Cerebellar nuclear complex (tissue), 1 donor: ENCODE measurements around the gene PVALB.

Experiments used
- DNase-seq, 2 experiments: peaks; one replicate each; lab custom pipeline; 2025; lab: John Stamatoyannopoulos, UW

Gene PVALB

DNA sequence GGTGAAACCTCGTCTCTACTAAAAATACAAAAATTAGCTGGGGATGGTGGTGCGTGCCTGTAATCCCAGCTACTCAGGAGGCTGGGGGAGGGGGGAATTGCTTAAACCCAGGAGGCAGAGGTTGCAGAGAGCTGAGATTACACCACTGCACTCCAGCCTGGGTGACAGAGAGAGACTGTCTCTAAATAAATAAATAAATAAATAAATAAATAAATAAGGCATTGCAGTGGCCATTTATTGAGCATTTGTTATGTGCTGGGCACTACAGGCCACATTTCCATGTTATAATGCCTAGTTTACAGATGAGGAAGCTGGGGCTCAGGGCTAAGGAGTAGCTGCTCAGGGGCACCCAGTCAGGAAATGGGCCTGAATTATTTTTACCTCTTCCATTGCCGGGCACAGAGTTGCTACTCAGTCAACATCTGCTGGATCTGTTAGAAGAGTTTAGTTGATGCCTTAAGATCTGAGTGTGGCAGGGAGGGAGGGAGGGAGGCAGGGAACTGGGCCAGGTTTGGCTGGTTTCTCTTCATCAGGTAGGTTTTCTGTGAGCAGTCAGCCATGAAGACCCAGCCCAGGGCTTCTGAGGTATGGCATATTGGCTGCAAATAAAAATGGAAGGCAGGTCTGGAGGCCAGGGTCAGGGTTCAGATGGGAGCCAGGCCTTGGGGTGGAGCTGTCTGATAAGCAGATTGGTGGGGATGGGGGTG lies 5.6 kb downstream of the PVALB start:
- no peak for DNase-seq

- DNase-seq, result no peak
Observed at GRCh38 chr22:36809351-36809750, 7.5 kb downstream of the PVALB start.

DNA sequence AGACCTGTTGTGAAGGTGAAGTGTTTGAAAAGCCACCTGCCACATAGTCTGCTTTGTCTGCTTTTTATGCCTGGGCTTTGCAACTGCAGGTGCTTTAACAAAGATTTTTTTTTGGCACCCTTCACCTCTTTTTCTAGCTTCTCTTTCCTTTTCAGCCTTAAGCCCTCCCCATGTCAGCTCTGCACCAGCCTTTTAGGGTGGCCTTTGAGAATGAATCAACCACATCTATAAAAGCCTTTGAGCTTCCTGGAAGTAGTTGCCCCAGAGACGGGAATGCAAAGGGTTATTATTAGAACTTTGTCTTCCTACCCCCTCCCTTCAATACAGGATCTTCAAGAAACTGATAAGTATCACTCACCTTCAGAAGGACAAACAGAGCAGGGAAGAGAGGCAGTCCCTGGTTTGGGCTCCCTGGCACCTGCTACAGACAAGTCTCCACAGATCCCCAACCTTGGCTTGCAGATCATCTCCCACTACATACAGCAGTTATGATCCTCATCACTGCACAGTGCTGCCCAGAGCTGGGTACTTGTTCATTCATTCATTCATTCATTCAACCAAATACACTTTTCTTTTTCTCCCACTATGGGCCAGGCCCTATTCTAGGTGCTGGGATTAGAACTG lies 8.0 kb downstream of the PVALB start:
- DNase-seq, result no peak

DNA sequence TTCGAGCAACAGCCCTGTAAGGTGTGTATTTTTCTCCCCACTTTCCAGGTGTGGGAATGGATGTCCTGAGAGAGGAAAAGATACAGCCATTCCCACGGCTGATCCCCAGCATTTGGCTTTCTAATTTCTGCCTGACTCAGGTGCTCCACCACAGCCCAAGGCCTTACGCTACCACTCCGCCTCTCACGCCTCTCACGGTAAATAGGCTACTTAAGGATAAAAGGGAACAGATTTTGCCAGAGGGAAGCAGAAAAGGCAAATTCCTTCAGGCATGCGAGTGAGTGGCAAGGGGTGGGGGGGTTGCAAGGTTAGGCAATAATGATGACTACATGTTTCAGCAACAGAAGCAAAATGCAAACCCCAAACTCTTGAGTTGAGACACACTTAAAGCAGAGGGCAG lies 9.2 kb downstream of the PVALB start:
- DNase-seq, result no peak

DNA sequence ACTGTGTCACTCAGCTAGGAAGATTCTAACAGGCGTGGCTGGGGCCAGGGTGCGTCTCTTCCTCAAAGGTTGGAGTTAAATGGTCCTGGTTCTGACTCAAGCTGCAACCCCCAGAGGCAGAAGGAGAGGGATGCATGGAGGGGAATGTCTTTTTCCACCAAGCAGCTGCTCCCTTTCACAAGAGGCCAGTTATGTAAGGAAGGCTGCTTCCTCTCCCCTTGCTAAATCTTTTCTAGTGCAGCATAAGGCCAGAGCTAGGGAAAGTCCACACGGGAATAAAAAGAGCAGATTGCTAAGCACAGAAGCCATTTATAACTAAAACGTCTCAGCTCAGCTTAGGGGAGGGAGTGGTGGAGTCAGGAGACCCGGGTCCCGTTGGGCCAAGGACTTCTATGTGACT lies 10.0 kb downstream of the PVALB start:
- no peak for DNase-seq

DNA sequence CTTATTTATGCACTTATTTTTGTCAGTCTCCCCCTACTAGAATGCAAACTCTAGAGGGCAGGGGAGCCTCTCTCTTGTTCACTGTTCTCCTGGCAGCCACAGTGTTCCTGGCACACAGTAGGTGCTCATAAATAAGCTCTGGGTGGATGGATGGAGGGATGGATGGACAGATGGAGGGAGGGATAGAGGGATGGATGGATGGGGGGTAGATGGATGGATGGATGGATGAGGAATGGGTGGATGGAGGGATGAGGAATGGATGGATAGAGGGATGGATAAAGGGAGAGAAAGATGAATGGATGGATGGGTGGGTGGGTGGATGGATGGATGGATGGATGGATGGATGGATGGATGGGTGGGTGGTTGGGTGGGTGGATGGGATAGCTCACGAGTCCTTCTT lies 13.5 kb downstream of the PVALB start:
- DNase-seq, result no peak

GRCh38 chr22:36798674-36799066 lies 18.2 kb downstream of the PVALB start:
- no peak for DNase-seq

- no peak for DNase-seq
Observed at GRCh38 chr22:36797911-36798673, 18.7 kb downstream of the PVALB start.

DNA sequence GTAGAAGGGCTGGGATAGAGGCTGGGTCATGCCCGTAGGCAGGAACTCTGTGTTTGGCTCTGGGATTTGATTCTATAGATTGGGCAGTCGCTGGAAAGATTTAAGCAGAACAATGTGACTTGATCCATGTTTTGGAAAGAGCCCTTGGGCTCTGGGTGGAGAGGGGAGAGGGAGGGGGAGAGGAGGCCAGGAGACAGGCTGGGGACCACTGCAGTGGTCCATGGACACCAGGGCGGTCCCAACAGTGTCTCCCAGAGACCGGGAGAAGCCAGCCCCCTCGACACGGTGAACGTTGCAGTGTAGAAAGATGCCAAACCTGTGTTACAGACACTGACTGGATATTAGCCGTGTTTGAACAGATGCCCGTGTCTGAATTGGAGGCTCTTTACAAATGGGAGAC lies 19.5 kb downstream of the PVALB start:
- no peak for DNase-seq

- no peak for DNase-seq
Observed at GRCh38 chr22:36796552-36797175, 20.2 kb downstream of the PVALB start.

GRCh38 chr22:36795633-36796032 lies 21.2 kb downstream of the PVALB start:
- DNase-seq, result no peak

GRCh38 chr22:36790648-36791047 lies 26.2 kb downstream of the PVALB start:
- DNase-seq, result no peak

DNA sequence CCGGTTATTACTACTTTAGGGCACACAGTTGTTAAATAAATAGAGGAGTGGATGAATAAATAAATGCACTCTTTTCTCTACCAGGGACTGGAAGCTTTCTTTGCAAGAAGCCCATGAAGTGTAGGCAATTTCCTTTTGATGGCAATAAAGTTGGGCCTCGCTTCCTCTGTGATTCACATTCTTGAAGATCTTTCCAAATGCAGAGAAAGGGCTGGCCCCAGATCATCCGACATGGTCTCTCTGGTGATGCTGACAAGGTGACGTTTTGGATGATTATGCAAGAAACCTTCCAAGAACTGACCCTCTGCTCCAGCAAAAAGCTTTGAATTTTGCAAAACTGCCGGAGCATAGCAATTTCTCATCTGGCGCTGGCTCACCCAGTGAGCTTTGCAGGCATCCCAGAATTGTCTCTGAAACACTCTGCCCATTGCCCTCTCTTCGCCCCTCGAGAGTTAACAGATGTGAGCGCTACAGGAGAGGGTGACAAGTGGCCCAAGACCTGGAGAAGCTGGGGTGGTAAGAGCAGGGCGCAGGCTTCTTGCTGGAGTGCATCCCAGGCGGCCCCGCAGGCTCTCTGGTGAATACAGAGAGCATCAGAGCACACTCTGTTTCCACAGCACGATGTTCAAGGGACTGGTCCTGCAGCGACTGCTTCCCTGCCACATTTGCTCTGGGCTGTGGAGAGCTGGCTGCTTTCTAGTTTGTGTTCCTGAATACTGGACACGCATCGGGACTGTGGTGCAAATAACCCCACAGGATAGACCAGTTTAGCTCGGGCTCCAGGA lies 29.4 kb downstream of the PVALB start:
- no peak for DNase-seq

- DNase-seq, result no peak
Observed at GRCh38 chr22:36783743-36784142, 33.1 kb downstream of the PVALB start.

DNA sequence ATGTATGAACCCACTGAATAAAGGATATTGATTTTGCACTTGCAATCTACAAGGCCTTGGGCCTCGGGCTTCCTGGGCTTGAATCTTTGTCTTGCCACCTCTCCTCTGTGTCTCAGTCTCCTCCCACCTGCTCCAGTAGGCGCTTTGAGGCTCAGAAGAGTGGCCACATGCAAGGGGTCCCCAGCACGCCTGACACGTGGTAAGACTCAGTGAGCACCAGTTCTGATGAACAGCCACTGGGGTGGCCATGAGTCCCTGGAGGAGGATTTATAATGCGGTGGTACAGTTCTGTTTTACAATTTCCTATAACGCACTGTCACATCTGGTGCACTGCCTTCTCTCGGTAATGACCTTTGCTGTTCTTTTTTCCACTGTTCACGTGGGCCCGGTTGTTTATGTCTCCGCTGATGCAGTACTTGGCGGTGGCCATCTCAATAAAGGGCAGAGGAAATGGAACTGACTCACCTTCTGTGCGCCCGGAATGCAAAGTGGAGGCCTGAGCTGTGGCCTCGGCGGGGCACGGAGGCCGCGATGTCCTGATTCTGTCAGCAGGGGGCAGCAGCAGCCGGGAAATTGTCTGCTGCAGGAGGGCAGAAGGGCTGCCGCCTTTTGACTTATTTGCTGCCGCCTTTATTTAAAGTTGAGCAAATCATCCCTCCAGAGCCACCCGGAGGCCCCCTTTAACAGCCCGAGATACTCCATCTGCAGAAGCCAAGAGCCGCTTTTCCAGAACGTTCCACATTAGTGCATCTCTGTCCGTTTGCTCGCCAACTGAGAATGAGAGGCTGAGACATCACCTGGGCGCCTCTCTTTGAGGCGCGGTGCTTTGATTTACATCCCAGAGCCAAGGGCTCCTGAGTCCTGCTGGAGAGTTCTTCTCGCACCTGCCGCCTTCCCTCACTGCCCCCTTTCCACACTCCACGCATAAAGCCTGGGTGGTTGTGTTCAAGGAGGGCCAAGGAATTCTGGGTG lies 34.9 kb downstream of the PVALB start:
- peak in 1 of 2 experiments; percentile 30 for DNase-seq

- no peak for DNase-seq
Observed at GRCh38 chr22:36778020-36778419, 38.8 kb downstream of the PVALB start.

GRCh38 chr22:36776722-36777121 lies 40.1 kb downstream of the PVALB start:
- DNase-seq, result no peak

- peak; percentile 99 to 100 for DNase-seq
Observed at GRCh38 chr22:36775964-36776669, 40.7 kb downstream of the PVALB start, which contains the start of gene IFT27. TSS of gene IFT27 (minus strand) at chr22:36776119. CDS start at chr22:36775707, 412 bp downstream.

DNA sequence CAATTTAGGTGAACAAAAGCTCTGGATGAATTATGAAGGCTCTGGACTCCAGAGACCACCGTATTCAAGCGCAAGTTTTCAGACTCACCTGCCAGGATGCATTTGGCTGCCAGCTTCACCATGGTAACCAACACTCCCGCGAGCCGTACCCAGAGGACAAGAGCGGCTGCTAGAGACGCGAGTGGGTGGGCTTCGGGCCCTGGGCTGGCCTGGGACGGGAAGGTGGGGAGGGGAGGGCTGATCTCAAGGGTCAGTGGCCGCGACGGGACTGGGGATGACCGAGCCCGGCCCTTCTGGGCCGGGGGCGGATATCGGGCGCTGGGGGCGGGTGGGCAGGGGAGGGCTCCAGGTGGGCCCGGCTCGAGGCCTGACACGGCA lies 41.3 kb downstream of the PVALB start:
- no peak for DNase-seq

DNA sequence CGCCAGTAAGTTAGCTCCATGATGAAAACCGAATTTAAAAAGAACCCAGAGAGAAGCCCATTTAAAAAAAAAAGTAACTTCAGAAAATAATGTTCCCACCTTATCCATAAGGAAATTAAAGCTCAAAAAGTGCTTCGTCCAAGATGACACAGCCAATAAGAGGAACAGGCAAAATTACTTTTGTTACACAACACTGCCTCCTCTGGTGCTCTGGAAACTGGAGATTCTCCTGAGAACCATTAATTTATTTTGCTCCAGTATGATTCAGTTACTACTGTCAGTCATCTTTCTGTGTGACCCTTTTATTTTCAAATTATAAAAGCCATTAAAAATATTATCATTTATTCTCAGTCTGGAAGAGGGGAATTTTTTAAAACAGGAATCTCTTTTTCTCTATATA lies 42.9 kb downstream of the PVALB start:
- no peak for DNase-seq
